Neuronal stem cell (in vitro differentiated cells): ENCODE data around the gene METTL23.

ENCODE experiments used
- DNase-seq: peaks from one replicate; pipeline ENCODE4 v3.0.0-alpha.2; 2013; ENCODE audit warnings: low spot score
- H2AFZ ChIP-seq: one replicate; pipeline ENCODE4 v1.6.1; 2013; ENCODE audit warnings: mild to moderate bottlenecking, low read length, inconsistent platforms
- H2AK5ac ChIP-seq: 2 replicates; pipeline ENCODE4 v1.6.1; 2013; ENCODE audit warnings: low read depth, mild to moderate bottlenecking, inconsistent platforms, low read length, moderate library complexity, mixed read lengths
- H2BK120ac ChIP-seq: 2 replicates; pipeline ENCODE4 v1.6.1; 2013; ENCODE audit warnings: low read depth, mild to moderate bottlenecking, inconsistent platforms, low read length, moderate library complexity, mixed read lengths
- H2BK12ac ChIP-seq: one replicate; pipeline ENCODE4 v1.6.1; 2013; ENCODE audit warnings: low read length, inconsistent platforms
- H2BK15ac ChIP-seq: 2 replicates; pipeline ENCODE4 v1.6.1; 2013; ENCODE audit warnings: mild to moderate bottlenecking, low read length, inconsistent platforms, mixed read lengths
- H2BK5ac ChIP-seq: one replicate; pipeline ENCODE4 v1.6.1; 2013; ENCODE audit warnings: inconsistent platforms, mild to moderate bottlenecking, low read length, moderate library complexity
- H3K14ac ChIP-seq: one replicate; pipeline ENCODE4 v1.6.1; 2013; ENCODE audit warnings: low read length, inconsistent platforms
- H3K18ac ChIP-seq: 2 replicates; pipeline ENCODE4 v1.6.1; 2013; ENCODE audit warnings: low read length, inconsistent platforms
- H3K23ac ChIP-seq: 2 replicates; pipeline ENCODE4 v1.6.1; 2013; ENCODE audit warnings: low read depth, mild to moderate bottlenecking, mixed read lengths, low read length, inconsistent platforms; ENCODE audit not compliant: poor library complexity
- H3K27ac ChIP-seq: replicated peaks from 3 replicates; pipeline ENCODE4 v1.5.1; 2013; ENCODE audit warnings: low read length, inconsistent platforms
- H3K27me3 ChIP-seq, 3 experiments: 2 replicates each; pipeline ENCODE4 v1.6.1; 2013; ENCODE audit warnings: low read length in 3 of 3, mild to moderate bottlenecking in 2 of 3, inconsistent platforms in 1 of 3, low read depth in 1 of 3, mixed read lengths in 1 of 3, moderate library complexity in 1 of 3; ENCODE audit not compliant: control insufficient read depth in 3 of 3, insufficient read depth in 3 of 3
- H3K36me3 ChIP-seq, 2 donors: replicated peaks in 1 of 2; 2 replicates each; pipeline ENCODE4 v1.6.1; 2013; ENCODE audit warnings: low read length in 2 of 2; ENCODE audit not compliant: control insufficient read depth in 2 of 2, insufficient read depth in 2 of 2
- H3K4ac ChIP-seq: 2 replicates; pipeline ENCODE4 v1.6.1; 2013; ENCODE audit warnings: inconsistent platforms, mild to moderate bottlenecking, low read length, moderate library complexity
- H3K4me1 ChIP-seq, 2 donors: 1 replicate in 1 of 2; 2 replicates in 1 of 2; pipeline ENCODE4 v1.6.1; 2013; ENCODE audit warnings: low read length in 2 of 2, low read depth in 1 of 2; ENCODE audit not compliant: control insufficient read depth in 2 of 2, insufficient read depth in 1 of 2
- H3K4me2 ChIP-seq: one replicate; pipeline ENCODE4 v1.6.1; 2013; ENCODE audit warnings: mild to moderate bottlenecking, low read length, inconsistent platforms; ENCODE audit not compliant: insufficient read depth, poor library complexity, severe bottlenecking
- H3K4me3 ChIP-seq, 2 donors: 2 replicates each; pipeline ENCODE4 v1.5.1; 2013; ENCODE audit warnings: low read length in 2 of 2, mild to moderate bottlenecking in 2 of 2, inconsistent platforms in 1 of 2, moderate library complexity in 1 of 2
- H3K79me1 ChIP-seq: one replicate; pipeline ENCODE4 v1.6.1; 2013; ENCODE audit warnings: low read depth, mild to moderate bottlenecking, inconsistent platforms, low read length, moderate library complexity
- H3K9ac ChIP-seq: one replicate; pipeline ENCODE4 v1.6.1; 2013; ENCODE audit warnings: mild to moderate bottlenecking, low read depth, low read length, inconsistent platforms; ENCODE audit not compliant: poor library complexity
- H3K9me3 ChIP-seq, 2 donors: replicated peaks in 1 of 2; 2 replicates each; pipeline versions ENCODE3 to v1.6.1; 2013; ENCODE audit warnings: low read length in 2 of 2, mild to moderate bottlenecking in 2 of 2, inconsistent platforms in 1 of 2, low read depth in 1 of 2, mixed read lengths in 1 of 2, moderate library complexity in 1 of 2; ENCODE audit not compliant: control insufficient read depth in 2 of 2, insufficient read depth in 1 of 2
- H4K8ac ChIP-seq: one replicate; pipeline ENCODE4 v1.6.1; 2013; ENCODE audit warnings: low read depth, mild to moderate bottlenecking, inconsistent platforms, low read length, moderate library complexity
- H4K91ac ChIP-seq: one replicate; pipeline ENCODE4 v1.6.1; 2013; ENCODE audit warnings: low read length, low read depth, mild to moderate bottlenecking, inconsistent platforms; ENCODE audit not compliant: poor library complexity
- WGBS, 2 donors: extraction: QIAGEN DNeasy Blood & Tissue Kit; methylation state at CpG; one replicate each; pipeline ENCODE4 v1.1.7; 2013; ENCODE audit warnings: missing lambda C conversion rate in 2 of 2, mixed read lengths in 1 of 2; ENCODE audit not compliant: insufficient read length in 2 of 2, insufficient replicate concordance in 1 of 2; ENCODE audit errors: extremely low coverage in 2 of 2; 5-methylcytosine and 5-hydroxymethylcytosine counted together

Gene METTL23

GRCh38 chr17:76751416-76751993 is 24.9 kb downstream of the METTL23 start:
- WGBS, 2 donors, result no CpG with 5 or more reads among the region's 3 CpGs
- H2AFZ ChIP-seq, result no peak overlapping the region
- H3K14ac ChIP-seq, result no peak overlapping the region
- H3K23ac ChIP-seq, result no peak overlapping the region
- H3K4me2 ChIP-seq, result no peak overlapping the region
- H3K4me1 ChIP-seq, result no peaks in the 10 kb centered on the region
- no peak overlapping the region for H3K18ac ChIP-seq
- no peak overlapping the region for H4K8ac ChIP-seq
- peaks cover 0 to 1% of the 10 kb centered on the region in 2 donors for H3K9me3 ChIP-seq
- H4K91ac ChIP-seq, result no peak overlapping the region
- H2BK15ac ChIP-seq, result no peak overlapping the region
- no peaks in the 10 kb centered on the region for H3K79me1 ChIP-seq
- DNase-seq, result no peak
- no peak overlapping the region for H2BK5ac ChIP-seq
- no peak overlapping the region for H3K4ac ChIP-seq
- no peak overlapping the region for H3K4me3 ChIP-seq
- H3K36me3 ChIP-seq, result peaks cover 1 to 29% of the 10 kb centered on the region in 2 donors
- no peak overlapping the region for H3K9ac ChIP-seq
- H2BK12ac ChIP-seq, result no peak overlapping the region
- no peaks in the 10 kb centered on the region for H3K27me3 ChIP-seq
- H2AK5ac ChIP-seq, result no peak overlapping the region
- H2BK120ac ChIP-seq, result no peak overlapping the region
- H3K27ac ChIP-seq, result no peak overlapping the region

DNA sequence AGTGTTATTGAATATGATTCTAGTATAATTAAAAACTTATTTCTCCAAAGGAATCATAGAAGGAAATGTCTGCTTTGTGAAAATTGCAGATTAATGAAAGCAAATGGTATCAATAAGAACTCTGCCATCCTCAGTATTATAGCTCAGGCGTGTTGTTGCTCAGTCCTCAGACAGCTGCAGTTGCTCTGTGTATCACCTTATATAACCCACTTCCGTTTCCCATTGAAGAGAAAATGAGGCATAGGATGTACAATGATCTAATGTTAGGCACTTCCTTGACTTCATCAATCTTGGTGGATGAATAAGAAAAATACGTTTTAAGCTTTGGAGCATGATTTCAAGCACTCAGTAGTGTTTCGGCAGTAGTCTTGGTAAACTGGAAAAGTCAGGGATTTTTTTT is 25.4 kb downstream of the METTL23 start:
- H3K18ac ChIP-seq, result no peak overlapping the region
- H2BK120ac ChIP-seq, result no peak overlapping the region
- H3K4me3 ChIP-seq, result no peak overlapping the region
- no peak overlapping the region for H3K4me2 ChIP-seq
- H2BK15ac ChIP-seq, result no peak overlapping the region
- no peak overlapping the region for H3K4ac ChIP-seq
- H3K36me3 ChIP-seq, result peaks cover 1 to 27% of the 10 kb centered on the region in 2 donors
- H3K9ac ChIP-seq, result no peak overlapping the region
- H3K9me3 ChIP-seq, result no peaks in the 10 kb centered on the region
- H4K8ac ChIP-seq, result no peak overlapping the region
- no peak overlapping the region for H2BK5ac ChIP-seq
- no peaks in the 10 kb centered on the region for H3K4me1 ChIP-seq
- no peak overlapping the region for H3K27ac ChIP-seq
- no peak overlapping the region for H4K91ac ChIP-seq
- no peak overlapping the region for H2AK5ac ChIP-seq
- H3K79me1 ChIP-seq, result no peaks in the 10 kb centered on the region
- no CpG with 5 or more reads among the region's 4 CpGs for WGBS, 2 donors
- H3K14ac ChIP-seq, result no peak overlapping the region
- H3K23ac ChIP-seq, result no peak overlapping the region
- H2BK12ac ChIP-seq, result no peak overlapping the region
- no peak for DNase-seq
- H2AFZ ChIP-seq, result no peak overlapping the region
- no peaks in the 10 kb centered on the region for H3K27me3 ChIP-seq

GRCh38 chr17:76753061-76753961 is 26.7 kb downstream of the METTL23 start:
- H3K4me3 ChIP-seq, result no peak overlapping the region

DNA sequence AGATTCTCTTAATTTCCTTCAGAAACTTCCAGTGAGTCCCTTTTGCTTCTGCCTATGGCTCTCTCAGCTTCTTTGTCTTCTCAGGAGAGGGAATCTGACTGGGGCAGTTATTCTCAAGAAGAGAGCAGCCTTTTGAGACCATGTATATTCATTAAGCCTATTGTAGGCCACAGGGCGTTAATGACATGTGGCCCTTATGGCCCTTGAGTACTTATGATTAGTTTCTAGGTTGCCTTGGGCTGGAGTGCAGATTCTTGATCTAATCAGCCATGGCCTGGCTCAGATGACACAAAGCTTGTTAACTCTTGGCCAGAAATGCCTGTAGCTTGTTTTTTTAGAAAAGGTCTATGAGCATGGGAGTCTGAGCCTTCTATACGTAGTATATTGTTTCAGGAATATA is 28.6 kb downstream of the METTL23 start:
- Histone ChIP-seq H4K91ac (no peak overlapping the region), H3K18ac (no peak overlapping the region), H3K14ac (no peak overlapping the region), H2BK5ac (no peak overlapping the region), H2BK15ac (no peak overlapping the region), H3K4ac (no peak overlapping the region), H3K9ac (no peak overlapping the region), H3K4me3 (no peak overlapping the region), H3K4me2 (no peak overlapping the region), H3K4me1 (no peaks in the 10 kb centered on the region), H3K9me3 (peaks cover 0 to 5% of the 10 kb centered on the region in 2 donors), H2AK5ac (no peak overlapping the region), H3K79me1 (no peaks in the 10 kb centered on the region), H2BK12ac (no peak overlapping the region), H3K27me3 (no peaks in the 10 kb centered on the region), H3K23ac (no peak overlapping the region), H4K8ac (no peak overlapping the region), H2AFZ (no peak overlapping the region), H3K27ac (no peak overlapping the region), H2BK120ac (no peak overlapping the region), H3K36me3 (peaks cover 2 to 30% of the 10 kb centered on the region in 2 donors)
- DNase-seq, result no peak
- no CpG with 5 or more reads among the region's 2 CpGs for WGBS, 2 donors

More at GRCh38 chr17:76753061-76753961, 26.7 kb downstream of the METTL23 start:
- Histone ChIP-seq H3K36me3 (peaks cover 2 to 30% of the 10 kb centered on the region in 2 donors), H2BK5ac (no peak overlapping the region), H2BK120ac (no peak overlapping the region), H3K14ac (no peak overlapping the region), H3K4me1 (no peaks in the 10 kb centered on the region), H2AK5ac (no peak overlapping the region), H3K27me3 (no peaks in the 10 kb centered on the region), H2BK15ac (no peak overlapping the region), H2BK12ac (no peak overlapping the region), H4K91ac (no peak overlapping the region), H3K9me3 (no peaks in the 10 kb centered on the region), H3K18ac (no peak overlapping the region), H3K4ac (no peak overlapping the region), H3K9ac (no peak overlapping the region), H3K79me1 (no peaks in the 10 kb centered on the region), H2AFZ (no peak overlapping the region), H3K4me2 (no peak overlapping the region), H3K27ac (no peak overlapping the region), H3K23ac (no peak overlapping the region), H4K8ac (no peak overlapping the region)
- no peak for DNase-seq
- WGBS, 2 donors, result no CpG with 5 or more reads among the region's 12 CpGs
